ENCODE measurements around the gene OGG1.
"Not testable (repeated sequence)": the region's sequence is repeated elsewhere in the genome, so short reads cannot be mapped to it uniquely, and the experiment has no call there.

OGG1 gene

DNA sequence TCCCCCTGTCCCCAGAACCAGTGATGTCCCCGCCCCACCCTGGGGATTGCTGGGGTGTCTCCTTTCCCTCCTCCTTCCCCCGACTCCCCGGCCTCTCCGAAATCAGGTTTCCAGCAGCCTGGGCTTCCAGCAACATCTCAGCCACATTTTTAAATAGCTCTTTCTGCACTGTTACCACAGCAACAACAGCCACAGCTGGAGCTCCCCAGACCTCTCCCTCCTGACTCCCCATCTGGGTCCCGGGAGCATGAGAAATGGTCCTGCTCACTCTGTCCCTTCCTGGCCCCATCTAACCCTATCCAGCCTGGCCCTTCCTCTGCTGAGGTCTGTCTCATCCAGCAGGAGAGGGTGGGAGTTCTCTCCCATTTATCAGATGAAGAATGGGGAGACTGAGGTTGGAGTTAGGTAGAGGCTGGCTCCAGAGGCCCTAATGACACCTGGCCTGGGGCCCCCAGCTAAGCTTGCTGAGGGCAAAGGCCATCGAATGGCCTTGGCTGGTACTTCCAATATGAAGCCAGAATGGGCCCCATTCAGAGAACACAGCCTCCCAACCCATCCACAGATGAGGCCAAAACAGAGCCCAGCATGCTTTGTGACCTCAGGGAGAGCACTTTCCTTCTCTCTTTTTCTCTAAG is 18.5 kb downstream of the OGG1 start:
- no peak for DNase-seq

DNA sequence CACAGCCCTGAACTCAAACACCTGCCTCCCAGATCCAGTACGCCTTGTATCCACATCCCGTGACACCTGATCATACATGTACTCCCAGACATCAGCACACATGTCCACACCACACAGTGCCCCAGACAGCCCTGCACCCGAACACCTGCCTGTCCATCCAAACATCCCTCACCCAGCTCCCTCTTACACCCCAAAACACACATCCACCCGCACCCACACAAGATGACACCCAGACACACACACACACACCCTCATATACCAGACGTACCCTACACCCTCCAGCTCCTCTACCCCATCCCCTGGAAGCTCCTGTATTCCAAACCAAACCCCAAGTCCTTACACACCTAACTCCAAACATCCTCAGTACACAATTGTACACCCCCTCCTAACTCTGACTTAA is 19.3 kb downstream of the OGG1 start:
- no peak for DNase-seq

DNA sequence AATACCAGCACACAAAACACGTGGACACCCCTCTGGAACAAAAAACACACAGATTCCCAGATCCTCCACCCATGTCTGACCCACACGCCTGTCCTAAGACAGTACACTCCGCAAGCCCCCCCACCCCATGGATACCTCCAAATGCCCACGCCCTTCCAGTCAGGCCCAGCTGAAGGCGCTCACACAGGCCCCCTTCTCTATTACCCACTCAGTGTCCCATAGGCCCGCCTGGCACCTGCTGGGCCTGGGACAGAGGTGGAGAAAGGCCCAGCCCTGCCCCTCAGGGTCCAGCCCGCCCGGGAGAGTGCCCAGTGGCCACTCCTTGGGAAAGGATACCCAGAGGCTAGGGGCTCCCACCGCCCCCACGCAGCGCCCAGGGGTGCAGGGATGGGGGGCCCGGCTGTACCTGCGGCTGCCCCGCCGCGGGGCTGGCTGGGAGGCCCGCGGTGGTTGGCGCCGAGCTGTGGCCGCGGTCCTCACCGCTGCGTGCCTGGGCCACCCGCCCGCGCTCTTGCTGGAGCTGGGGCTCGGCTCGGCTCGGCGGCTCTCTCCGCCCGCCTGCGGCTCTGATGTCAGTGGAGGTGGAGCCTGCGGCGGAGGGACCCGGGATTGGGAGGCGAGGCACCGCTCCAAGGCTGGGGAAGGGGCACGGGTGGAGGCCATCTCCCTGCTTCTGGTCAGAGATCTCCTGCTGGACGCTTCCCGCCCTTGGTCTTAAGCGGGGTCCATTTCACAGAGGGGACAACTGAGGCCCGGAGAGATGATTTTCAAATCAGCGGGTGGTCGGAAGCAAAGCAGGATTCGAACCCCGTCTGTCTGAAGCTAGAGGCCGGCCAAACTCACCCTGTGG is 19.9 kb downstream of the OGG1 start, which contains the start of gene CAMK1:
CAMK1 (minus strand) TSS at position 522 of the 850 bp plus-strand sequence. CDS start 2,198 bp downstream, outside the sequence.
- DNase-seq = peak; percentile 67

DNA sequence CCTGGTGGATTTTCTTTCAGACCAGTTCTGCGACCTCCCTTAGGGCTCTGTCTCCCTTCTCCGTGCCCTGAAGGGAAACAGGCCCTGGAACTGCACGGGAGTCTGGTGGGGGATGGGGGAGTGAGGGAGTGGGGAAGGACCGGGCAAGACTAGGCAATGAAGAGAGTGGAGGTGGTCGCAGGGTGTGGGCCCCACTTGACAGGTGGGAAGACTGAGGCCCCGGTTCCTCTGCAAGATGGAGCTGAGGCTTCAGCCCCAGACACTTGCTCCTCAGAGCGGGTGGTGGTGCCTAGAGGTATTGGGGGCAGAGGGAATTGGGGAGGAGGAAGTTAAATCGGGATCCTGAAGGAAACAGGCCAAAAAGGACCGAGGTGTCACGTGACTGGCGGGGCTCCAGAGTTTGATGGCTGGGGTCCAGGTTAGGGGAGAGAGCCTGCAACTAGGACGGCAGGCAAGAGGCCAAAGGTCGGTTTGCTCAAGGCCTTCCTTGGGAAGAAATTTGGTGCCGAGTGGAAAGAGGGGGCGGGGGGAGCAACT is 20.6 kb downstream of the OGG1 start:
- no peak for DNase-seq

DNA sequence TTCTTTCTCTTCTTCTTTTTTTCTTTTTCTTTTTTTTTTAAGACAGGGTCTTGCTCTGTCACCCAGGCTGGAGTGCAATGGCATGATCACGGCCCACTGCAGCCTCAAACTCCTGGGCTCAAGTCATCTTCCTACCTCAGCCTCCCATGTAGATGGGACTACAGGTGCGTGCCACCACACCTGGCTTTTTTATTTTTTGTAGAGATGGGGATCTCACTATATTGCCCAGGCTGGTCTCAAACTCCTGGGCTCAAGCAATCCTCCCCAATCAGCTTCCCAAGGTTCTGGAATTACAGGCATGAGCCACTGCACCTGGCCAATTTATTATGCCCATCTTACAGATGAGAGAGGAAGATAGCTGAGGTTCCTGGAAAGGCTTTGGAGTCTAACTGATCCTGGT is 21.3 kb downstream of the OGG1 start:
- DNase-seq = not testable (repeated sequence)

DNA sequence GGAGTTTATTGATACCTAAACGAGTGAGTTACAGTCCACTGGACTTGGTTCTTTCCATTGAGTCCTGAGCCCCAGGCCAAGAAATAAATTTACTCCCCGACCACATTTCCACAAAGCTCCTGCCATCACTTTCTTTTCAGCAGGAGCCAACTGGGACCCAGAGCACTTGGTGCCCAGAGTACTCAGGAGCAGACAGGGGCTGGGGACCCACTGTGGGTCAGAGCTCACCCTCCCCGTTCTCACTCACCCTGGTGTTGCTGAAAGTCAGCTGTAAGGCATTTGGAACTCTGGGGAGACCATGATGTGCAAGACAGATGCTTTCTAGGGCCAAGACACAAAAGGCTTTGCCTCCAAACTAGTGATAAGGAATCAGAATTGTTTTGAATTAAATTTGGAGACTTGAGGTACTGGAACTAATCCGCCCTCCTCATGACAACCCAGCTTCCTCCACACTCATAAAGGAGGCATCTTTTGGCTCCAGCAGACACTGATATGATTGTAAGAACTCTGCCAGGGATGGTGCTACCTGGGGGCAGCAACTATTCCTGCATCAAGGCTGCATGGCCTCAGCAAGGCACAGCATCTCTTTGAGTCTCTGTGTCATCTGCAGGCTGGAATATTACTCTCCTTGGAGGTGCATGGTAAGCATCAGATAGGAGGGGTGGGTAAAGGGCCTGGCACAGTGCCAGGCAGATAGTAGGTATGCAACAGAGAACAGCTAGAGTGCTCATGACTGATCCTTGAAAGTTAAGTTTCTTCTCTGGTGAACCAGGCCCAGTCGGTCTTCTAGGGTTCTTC is 27.3 kb downstream of the OGG1 start:
- no peak for DNase-seq

DNA sequence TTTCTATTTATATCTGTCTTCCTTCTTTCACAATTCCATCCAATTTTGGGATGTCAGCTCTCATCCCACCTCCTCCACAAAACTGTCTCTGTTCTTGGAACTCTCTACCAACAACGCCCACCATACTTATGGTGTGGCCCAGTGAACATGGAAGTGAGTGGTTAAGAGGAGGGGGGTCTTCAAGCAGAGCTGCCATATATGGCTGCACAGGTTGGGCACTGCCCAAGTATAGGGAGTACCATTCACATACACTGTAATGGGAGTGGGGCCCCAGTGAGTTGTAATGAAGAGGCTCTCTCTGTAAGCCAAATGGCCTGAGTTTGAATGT is 27.9 kb downstream of the OGG1 start:
- peak; percentile 19 for DNase-seq

DNA sequence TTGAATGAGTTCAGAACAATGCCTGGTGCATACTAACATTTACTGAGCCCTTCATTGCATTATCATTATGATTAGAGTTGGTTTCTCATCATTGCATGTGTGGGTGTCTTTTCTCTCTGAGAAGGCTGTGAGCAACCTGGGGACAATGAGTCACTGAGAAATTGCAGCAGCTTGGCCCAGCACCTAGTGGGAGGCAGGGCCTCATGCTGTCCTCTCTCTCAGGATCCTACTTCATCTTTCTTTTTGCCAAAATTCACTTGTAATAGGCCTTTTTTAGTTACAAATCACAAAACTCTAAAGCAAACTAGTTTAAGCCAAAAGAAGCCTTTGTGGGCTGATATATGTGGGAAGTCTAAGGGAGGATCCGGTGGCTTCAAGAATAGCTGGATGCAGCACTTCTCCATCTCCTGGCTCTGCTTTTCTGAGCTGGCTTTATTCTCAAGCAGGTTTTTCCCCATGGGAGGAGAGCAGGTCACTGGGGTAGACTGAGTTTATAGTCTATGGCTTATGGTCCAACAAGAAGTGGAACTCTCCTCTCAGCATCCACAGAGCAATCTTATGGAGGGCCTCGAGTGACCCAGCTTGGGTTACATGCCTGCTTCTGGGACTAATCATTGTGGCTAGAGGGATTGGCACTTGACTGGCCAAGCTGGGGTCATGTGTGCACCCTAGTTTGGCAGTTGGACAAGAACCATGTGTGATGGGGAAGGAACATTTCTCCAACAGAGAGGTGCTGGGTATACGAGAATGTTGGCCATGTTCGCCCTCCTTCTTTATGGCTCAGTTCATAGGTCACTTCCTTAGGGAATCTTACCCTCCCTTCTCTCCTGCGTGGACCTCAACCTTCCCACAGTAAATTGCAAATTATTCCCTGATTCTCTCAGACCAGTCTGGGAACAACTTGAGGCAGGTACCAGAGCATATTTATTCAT is 28.7 kb downstream of the OGG1 start:
- DNase-seq = peak; percentile 77

DNA sequence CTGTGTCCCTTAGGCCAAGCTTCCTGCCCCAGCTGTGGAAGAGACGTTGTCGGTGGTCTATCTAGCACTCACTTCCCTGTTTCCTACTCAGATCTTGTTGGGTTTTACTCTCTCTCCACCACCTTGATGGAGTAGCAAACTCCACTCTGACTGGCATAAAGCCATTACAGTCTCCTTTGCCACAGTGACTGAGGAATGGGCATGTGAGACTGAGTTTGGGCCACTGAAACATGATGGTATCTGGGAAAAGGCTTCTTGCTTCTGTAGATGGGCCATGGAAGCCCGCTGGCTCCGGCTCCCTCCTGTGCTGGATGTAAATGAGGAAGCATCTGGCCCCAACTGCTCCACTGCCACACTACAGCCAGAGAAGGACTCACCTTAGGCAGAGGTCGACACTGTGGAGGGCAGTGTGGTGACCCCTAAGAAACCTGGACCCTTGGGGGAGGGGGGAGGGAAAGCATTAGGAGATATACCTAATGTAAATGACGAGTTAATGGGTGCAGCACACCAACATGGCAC is 29.4 kb downstream of the OGG1 start:
- DNase-seq = no peak

DNA sequence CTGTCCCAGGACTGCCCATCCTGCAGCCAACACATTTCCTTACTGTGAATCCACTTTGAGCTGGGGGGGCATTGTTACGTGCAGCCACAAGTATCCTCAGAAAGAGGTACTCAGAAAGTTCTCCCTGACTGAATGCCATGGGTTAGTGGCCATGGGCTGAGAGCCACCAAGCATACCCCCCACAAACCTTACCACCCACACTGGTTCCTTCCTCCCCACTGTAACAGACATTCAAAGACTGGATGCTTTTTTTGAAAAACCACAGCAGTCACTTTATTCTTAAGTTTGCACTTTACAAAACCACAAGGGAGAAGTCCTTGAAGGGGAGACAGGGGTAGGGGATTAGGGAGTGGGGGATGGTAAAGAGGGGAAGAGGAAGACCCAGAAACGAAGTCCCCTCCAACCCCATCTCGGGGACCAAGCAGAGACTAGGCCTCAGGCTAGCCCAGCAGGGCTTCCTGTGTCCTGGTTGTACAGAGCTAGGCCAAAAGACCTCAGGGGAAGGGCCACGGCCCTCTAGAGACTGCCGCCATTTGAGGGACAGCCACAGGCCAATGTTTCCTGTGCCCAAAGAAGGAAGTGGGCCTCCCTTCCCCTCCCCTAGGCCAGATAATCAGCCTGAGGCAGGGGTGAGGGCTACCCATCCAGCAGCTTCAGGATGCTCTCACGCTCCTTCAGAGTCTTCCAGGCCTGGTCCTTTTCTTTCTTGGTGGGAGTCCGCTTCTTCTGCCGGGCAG is 30.1 kb downstream of the OGG1 start:
- peak; percentile 17 for DNase-seq

DNA sequence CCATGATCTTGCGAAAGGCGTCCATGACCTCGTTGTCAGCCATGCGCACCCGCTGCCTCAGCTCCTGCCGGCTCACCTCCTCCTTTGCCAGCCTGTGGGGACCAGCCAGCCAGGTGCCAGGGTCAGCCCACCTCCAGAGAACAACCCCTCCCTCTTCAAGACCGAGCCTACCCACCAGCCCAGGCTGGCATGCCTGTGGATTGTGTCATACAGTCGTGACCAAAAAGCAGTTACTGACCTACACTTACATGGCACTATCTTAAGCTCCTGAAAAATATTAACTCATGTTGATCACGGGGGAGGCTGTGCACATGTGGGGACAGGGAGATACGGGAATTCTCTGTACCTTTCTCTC is 30.7 kb downstream of the OGG1 start:
- DNase-seq = no peak

DNA sequence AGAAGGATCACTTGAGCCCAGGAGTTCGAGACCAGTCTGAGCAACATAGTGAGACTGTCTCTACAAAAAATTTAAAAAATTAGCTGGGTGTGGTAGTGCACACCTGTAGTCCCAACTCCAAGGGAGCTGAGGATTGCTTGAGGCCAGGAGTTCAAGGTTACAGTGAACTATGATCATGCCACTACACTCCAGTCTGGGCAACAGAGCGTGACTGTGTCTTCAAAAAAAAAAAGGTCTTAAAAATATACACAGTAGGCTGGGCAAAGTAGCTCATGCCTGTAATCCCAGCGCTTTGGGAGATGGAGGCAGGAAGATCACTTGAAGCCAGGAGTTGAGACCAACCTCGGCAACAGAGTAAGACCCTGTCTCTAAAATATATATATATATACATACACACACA is 31.2 kb downstream of the OGG1 start:
- no peak for DNase-seq

DNA sequence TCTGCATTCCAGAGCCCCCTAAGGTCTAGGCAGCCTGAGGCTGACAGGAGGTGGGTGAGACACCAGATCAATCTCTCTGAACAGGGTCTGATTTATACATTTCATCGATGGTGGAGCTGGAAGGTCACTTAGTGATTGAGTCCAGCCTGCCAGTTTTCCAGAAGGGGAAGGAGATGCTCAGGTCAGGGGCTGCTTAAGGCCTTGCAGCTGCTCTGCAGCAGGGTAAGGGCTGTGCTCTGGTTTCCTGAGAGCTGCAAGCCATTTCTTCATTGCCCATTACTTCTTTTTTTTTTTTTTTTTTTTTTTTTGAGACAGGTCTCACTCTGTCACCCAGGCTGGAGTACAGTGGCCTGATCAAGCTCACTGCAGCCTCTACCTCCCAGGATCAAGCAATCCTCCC is 31.8 kb downstream of the OGG1 start:
- no peak for DNase-seq

DNA sequence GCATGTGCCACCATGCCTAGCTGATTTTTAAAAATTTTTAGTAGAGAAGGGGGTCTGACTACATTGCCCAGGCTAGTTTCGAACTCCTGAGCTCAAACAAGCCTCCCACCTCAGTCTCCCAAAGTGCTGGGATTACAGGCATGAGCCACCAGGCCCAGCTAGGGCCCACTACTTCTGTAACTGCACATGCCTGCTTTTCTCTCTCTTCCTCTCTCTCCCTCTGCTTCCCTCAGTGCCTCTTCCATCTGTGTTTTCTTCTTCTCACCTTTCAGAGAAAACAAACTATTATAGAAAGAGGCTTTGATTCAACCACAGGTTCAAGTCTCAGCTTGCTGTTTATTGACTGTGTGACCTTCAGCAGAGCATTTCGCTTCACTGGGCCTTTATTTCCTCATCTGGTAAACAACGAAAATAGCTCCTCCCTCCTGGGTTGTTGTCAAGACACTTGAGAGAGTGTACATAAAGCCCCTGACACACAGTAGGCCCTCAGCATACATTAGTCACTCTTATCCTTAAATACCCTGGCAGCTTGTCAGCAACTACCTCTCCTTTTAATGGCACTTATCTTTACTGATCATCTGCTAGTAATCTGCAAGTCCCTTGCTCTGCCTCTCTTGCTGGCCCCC is 32.3 kb downstream of the OGG1 start:
- no peak for DNase-seq

DNA sequence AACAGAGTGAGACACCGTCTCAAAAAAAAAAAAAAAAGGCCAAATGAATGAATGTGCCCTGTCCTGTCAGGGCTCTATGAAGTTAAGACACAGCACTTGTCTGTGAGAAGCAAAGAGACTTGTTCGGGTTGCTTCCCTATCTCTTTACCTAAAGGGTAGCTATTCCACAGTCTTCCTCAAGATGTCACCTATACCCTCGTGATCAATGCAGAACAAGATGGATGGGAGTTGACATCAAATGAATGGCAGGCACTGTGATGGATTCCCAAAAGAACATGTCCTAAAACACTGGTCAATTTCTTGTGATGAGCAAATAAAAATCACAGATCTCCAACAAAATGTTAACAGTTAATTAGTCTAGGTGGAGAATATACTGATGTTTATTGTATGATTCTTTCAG is 33.0 kb downstream of the OGG1 start:
- no peak for DNase-seq

DNA sequence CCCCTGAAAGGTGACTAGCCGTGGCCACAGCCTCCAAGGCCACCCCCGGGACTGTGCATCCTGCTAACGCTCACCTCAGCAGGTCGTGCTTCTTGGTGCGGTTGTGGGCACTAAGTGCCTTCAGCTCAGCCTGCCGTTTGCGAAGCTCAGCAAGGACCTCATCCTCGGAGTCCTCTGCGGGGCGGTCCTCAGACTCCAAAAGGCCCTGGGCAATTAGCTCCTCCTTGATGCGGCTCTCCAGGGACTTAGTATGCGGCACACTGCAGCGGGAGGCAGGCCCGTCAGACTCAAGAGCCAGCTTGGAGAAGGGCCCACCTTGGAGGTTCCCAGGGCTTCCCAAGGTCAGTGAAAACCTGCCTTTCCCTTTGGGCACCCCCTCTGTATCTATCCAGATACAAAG is 34.2 kb downstream of the OGG1 start:
- DNase-seq = no peak

DNA sequence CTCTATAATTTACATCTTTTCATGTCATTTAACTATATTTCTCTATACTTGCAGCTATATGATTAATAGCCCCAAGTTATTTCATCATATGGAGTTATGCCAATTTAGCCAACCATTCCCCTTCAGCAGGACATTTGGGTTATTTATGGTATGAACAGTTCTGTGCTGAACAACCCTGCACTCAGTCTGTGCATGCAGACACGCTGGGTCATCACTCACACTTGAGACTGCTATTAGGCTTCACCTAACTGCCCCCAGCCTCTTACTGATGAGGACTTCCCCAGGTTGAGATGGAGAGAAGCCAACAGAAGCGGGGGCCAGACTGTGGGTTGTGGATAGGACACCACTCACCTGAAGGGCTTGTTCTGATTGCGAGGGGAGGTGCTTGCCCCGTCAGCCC is 35.2 kb downstream of the OGG1 start:
- DNase-seq = no peak

DNA sequence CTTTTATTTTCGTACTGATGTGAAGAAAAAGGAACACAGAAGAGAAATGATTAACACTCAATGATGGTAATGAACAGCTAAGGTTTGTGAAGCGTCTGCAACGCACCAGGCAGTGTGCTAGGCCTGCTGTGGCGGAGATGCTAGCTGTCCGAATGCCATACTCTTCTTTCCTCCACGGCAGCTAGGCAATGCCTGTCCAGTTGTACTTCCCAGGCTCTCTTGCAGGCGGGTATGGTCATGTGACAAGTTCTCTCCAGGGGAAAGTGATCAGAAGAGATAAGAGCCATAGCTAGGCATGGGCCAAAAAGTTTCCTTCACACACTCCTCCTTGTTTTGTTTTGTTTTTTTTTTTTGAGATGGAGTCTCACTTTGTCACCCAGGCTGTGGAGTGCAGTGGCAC is 35.9 kb downstream of the OGG1 start:
- no peak for DNase-seq

DNA sequence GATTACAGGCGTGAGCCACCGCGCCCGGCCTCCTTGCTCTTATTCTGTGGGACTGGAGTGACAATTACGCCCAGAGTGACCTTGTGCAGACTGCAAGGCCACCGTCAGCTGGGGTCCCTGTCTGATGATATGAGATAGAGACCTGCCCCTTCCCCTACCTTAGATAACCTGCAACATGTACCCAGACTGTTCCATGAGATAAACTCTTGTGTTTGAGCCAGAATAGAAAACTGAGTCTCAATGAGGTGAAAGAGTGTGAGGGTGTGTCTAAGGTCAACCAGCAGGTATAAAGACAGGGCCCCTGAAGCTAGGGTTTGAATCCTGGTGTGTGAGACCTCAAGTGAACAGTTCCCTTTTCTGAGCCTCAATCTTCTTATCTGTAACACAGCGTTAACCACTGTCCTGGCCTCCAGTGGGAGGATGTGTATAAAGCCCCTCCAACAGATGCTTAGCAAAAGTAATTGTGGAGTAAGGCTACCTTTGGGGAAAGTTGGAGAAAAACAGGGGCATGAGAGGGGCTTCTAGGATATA is 36.5 kb downstream of the OGG1 start:
- DNase-seq = no peak

DNA sequence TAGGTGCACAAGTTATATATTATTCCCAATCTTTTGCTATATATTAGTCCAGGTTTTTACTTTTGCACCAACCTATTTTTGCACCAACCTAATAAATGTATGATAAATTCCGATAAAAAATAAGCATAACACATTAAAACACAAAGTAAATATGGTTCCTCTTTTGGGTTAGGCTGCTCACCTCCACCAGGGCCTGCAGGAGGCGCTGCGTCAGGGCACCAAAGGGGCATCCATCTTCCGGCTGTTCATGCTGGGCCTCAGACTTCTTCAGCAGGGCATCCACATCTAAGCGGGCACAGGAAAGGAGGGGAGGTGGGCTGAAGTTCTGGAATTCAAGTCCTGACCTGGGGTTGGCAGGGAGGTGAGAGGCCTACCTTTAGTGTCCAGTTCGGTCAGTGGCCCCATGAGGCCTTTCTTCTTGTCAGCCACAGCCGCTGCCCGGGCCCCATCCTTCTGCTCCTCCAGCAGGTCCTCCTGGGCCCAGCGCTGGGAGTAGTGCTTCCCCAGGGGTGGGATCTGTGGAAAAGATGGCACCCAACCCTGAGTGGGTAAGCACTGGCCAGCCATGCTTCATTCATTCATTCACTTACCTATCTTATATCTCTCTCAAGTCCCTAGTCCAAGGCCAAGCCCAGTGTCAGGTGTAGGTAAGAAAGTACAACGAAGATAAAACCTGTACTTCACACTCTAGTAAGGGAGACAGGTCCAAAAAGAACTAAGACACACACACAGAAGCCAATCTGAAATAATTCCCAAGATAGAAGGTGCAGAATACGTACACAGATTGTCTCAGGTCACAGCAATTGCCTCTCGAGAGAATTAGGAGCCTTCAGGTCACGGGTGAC is 37.3 kb downstream of the OGG1 start:
- no peak for DNase-seq

Measured in activated naive CD4-positive, alpha-beta T cell treated with anti-CD3 and anti-CD28 coated beads, Interleukin-2, amount 50 U/mL, for 16 hours (primary cell).